HG03520 (cell line): ENCODE measurements around the gene CPE.

Source experiments
- ATAC-seq: cut with Tn5 transposase; IDR thresholded peaks from one replicate; pipeline ENCODE4 v1.9.1; 2021; ENCODE audit warnings: mild to moderate bottlenecking, moderate library complexity; ENCODE audit not compliant: unreplicated experiment

Gene CPE

GRCh38 chr4:165505958-165506837 is 127.4 kb downstream of the CPE start:
- ATAC-seq, result no peak

- no peak for ATAC-seq
Observed at GRCh38 chr4:165506849-165507248, 128.0 kb downstream of the CPE start.

GRCh38 chr4:165507381-165507780 is 128.6 kb downstream of the CPE start:
- no peak for ATAC-seq

GRCh38 chr4:165508372-165509120 is 129.7 kb downstream of the CPE start:
- no peak for ATAC-seq

GRCh38 chr4:165512424-165512823 is 133.6 kb downstream of the CPE start:
- ATAC-seq, result no peak

GRCh38 chr4:165514739-165515138 is 135.9 kb downstream of the CPE start:
- ATAC-seq, result no peak

GRCh38 chr4:165515201-165515600 is 136.4 kb downstream of the CPE start:
- no peak for ATAC-seq

GRCh38 chr4:165516281-165516833 is 137.5 kb downstream of the CPE start:
- ATAC-seq, result no peak

- no peak for ATAC-seq
Observed at GRCh38 chr4:165517216-165517615, 138.4 kb downstream of the CPE start.

GRCh38 chr4:165518024-165518616 is 139.3 kb downstream of the CPE start:
- no peak for ATAC-seq

GRCh38 chr4:165518686-165519085 is 139.9 kb downstream of the CPE start:
- ATAC-seq, result no peak

GRCh38 chr4:165519591-165519990 is 140.8 kb downstream of the CPE start:
- ATAC-seq, result no peak

- ATAC-seq, result no peak
Observed at GRCh38 chr4:165520086-165520485, 141.3 kb downstream of the CPE start.

GRCh38 chr4:165522050-165522449 is 143.2 kb downstream of the CPE start:
- no peak for ATAC-seq

- no peak for ATAC-seq
Observed at GRCh38 chr4:165524532-165525190, 145.9 kb downstream of the CPE start.

- ATAC-seq, result no peak
Observed at GRCh38 chr4:165532976-165533375, 154.2 kb downstream of the CPE start.

GRCh38 chr4:165537028-165537648 is 158.3 kb downstream of the CPE start:
- peak; percentile 45 for ATAC-seq

GRCh38 chr4:165539801-165540200 is 161.0 kb downstream of the CPE start:
- no peak for ATAC-seq

- no peak for ATAC-seq
Observed at GRCh38 chr4:165540206-165540830, 161.5 kb downstream of the CPE start.
